ENCODE data around the gene GMDS.

Gene GMDS

DNA sequence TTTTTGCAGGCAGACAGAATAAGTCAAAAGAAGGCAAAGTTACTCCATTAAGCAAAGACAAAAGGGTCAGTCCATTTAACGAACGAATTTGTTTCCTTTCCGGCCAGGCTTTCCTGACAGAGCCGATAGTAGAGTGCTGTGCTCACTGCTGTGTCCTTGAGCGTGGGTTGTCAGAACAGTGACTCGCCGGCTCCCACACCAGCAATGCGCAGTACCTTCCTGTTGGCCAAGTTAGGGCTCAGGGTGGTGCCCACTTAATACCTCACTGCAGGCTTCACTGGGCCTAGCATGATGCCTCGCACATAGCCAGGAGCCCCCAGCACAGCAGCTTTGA, 341.0 kb downstream of the GMDS start (continued):
- TF ChIP-seq, protein P1, sequence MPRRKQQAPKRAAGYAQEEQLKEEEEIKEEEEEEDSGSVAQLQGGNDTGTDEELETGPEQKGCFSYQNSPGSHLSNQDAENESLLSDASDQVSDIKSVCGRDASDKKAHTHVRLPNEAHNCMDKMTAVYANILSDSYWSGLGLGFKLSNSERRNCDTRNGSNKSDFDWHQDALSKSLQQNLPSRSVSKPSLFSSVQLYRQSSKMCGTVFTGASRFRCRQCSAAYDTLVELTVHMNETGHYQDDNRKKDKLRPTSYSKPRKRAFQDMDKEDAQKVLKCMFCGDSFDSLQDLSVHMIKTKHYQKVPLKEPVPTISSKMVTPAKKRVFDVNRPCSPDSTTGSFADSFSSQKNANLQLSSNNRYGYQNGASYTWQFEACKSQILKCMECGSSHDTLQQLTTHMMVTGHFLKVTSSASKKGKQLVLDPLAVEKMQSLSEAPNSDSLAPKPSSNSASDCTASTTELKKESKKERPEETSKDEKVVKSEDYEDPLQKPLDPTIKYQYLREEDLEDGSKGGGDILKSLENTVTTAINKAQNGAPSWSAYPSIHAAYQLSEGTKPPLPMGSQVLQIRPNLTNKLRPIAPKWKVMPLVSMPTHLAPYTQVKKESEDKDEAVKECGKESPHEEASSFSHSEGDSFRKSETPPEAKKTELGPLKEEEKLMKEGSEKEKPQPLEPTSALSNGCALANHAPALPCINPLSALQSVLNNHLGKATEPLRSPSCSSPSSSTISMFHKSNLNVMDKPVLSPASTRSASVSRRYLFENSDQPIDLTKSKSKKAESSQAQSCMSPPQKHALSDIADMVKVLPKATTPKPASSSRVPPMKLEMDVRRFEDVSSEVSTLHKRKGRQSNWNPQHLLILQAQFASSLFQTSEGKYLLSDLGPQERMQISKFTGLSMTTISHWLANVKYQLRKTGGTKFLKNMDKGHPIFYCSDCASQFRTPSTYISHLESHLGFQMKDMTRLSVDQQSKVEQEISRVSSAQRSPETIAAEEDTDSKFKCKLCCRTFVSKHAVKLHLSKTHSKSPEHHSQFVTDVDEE (CRISPR knock-in tag; IDR thresholded peaks at IDR 0.05) = no peak
- TF ChIP-seq TOX (CRISPR knock-in tag; IDR thresholded peaks at IDR 0.05; ENCODE audit: borderline replicate concordance) = no peak

DNA sequence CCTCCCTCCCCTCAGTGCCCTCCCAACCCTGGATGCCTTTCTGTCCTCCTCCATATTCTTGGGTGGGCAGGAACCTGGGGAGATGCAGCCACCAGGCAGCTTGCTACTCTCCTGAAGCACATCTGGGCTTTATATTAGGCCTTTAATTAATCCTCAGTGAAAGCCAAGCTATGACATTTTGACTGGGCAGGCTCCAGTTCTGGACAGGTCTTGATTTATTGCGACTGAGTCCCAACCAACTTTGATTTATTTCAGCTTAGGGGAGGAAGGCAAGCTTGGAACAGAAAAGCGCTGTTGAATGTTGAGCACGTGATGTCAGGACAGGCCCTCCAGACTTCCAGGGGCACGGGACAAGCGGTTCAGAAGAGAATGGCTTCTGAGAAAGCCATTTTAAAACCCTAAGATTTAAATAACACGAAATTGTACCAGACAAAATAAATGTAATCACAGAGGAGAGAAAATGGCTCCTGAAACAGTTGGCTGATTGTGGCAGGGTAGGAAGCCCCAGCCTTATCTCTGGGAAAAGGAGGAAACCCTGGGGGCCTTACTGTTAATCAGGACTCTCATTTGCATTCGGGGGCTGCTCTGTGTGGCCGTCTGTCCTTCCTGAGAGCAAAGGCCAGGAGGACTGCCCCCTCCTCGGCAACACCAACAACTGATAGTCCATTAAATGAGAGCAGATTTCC, 341.5 kb downstream of the GMDS start:
- ATAC-seq = peak; percentile 83
- no peak for TF ChIP-seq ZNF565 (CRISPR knock-in tag; conservative IDR thresholded peaks at IDR 0.05; ENCODE audit: low read depth)
- TF ChIP-seq ZC3H10 (CRISPR knock-in tag; IDR thresholded peaks at IDR 0.05) = no peak
- no peak for TF ChIP-seq BACH2 (CRISPR knock-in tag; IDR thresholded peaks at IDR 0.05; ENCODE audit: borderline replicate concordance)
- TF ChIP-seq CSDC2 (CRISPR knock-in tag; IDR thresholded peaks at IDR 0.05) = no peak
- TF ChIP-seq, protein P2, sequence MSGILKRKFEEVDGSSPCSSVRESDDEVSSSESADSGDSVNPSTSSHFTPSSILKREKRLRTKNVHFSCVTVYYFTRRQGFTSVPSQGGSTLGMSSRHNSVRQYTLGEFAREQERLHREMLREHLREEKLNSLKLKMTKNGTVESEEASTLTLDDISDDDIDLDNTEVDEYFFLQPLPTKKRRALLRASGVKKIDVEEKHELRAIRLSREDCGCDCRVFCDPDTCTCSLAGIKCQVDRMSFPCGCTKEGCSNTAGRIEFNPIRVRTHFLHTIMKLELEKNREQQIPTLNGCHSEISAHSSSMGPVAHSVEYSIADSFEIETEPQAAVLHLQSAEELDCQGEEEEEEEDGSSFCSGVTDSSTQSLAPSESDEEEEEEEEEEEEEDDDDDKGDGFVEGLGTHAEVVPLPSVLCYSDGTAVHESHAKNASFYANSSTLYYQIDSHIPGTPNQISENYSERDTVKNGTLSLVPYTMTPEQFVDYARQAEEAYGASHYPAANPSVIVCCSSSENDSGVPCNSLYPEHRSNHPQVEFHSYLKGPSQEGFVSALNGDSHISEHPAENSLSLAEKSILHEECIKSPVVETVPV (CRISPR knock-in tag; IDR thresholded peaks at IDR 0.05) = no peak
- TF ChIP-seq TOX (CRISPR knock-in tag; IDR thresholded peaks at IDR 0.05; ENCODE audit: borderline replicate concordance) = peak; percentile 16; the same call in 1 of the 2 replicates
- no peak for TF ChIP-seq RARB (CRISPR knock-in tag; IDR thresholded peaks at IDR 0.05)
- no peak for TF ChIP-seq ESRRG (CRISPR knock-in tag; IDR thresholded peaks at IDR 0.05)
- no peak for TF ChIP-seq ZNF8 (CRISPR knock-in tag; IDR thresholded peaks at IDR 0.05)
- TF ChIP-seq, protein P1 (CRISPR knock-in tag; IDR thresholded peaks at IDR 0.05) = peak; percentile 43; the same call in 1 of the 2 replicates
- TF ChIP-seq, protein P3, sequence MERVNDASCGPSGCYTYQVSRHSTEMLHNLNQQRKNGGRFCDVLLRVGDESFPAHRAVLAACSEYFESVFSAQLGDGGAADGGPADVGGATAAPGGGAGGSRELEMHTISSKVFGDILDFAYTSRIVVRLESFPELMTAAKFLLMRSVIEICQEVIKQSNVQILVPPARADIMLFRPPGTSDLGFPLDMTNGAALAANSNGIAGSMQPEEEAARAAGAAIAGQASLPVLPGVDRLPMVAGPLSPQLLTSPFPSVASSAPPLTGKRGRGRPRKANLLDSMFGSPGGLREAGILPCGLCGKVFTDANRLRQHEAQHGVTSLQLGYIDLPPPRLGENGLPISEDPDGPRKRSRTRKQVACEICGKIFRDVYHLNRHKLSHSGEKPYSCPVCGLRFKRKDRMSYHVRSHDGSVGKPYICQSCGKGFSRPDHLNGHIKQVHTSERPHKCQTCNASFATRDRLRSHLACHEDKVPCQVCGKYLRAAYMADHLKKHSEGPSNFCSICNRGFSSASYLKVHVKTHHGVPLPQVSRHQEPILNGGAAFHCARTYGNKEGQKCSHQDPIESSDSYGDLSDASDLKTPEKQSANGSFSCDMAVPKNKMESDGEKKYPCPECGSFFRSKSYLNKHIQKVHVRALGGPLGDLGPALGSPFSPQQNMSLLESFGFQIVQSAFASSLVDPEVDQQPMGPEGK (CRISPR knock-in tag; IDR thresholded peaks at IDR 0.05; ENCODE audit: borderline replicate concordance) = no peak
- peak; percentile 16; the same call in 1 of the 2 replicates for TF ChIP-seq GLIS3 (CRISPR knock-in tag; IDR thresholded peaks at IDR 0.05)
- no peak for TF ChIP-seq PPARA (CRISPR knock-in tag; IDR thresholded peaks at IDR 0.05; ENCODE audit: borderline replicate concordance)
- no peak for TF ChIP-seq ZNF70 (CRISPR knock-in tag; IDR thresholded peaks at IDR 0.05)

DNA sequence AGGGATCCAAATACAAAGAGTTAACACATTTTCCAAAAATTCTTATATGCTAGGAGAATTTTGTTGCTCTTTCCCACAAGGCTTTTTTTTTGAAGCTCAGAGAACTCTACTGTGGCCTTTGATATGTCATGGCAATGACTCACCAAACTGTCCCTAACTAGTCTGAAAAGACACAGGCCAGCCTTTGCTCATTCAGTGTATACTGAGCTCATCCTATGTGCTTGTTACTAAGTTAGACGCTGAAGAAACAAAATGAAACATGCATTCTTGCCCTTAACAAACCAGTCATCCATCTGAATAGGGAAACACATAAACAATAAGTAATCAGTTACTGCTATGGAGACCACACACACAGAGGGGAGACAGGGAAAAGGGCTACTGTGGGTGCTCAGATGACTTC, 343.8 kb downstream of the GMDS start:
- peak; percentile 65 for ATAC-seq
- TF ChIP-seq PPARA (CRISPR knock-in tag; IDR thresholded peaks at IDR 0.05; ENCODE audit: borderline replicate concordance) (no peak), ZNF8 (CRISPR knock-in tag; IDR thresholded peaks at IDR 0.05) (no peak), ARNTL (CRISPR knock-in tag; IDR thresholded peaks at IDR 0.05; ENCODE audit: borderline replicate concordance, low read depth) (no peak), CSDC2 (CRISPR knock-in tag; IDR thresholded peaks at IDR 0.05) (no peak), SNAI2 (CRISPR knock-in tag; IDR thresholded peaks at IDR 0.05) (no peak), ISL1 (CRISPR knock-in tag; IDR thresholded peaks at IDR 0.05) (no peak), ZNF70 (CRISPR knock-in tag; IDR thresholded peaks at IDR 0.05) (no peak), ZFP3 (CRISPR knock-in tag; IDR thresholded peaks at IDR 0.05) (no peak), TOX (CRISPR knock-in tag; IDR thresholded peaks at IDR 0.05; ENCODE audit: borderline replicate concordance) (no peak), ZC3H10 (CRISPR knock-in tag; IDR thresholded peaks at IDR 0.05) (no peak), GLIS3 (CRISPR knock-in tag; IDR thresholded peaks at IDR 0.05) (no peak), BACH2 (CRISPR knock-in tag; IDR thresholded peaks at IDR 0.05; ENCODE audit: borderline replicate concordance) (no peak)
- TF ChIP-seq, protein P2 (CRISPR knock-in tag; IDR thresholded peaks at IDR 0.05) = no peak
- TF ChIP-seq, protein P4, sequence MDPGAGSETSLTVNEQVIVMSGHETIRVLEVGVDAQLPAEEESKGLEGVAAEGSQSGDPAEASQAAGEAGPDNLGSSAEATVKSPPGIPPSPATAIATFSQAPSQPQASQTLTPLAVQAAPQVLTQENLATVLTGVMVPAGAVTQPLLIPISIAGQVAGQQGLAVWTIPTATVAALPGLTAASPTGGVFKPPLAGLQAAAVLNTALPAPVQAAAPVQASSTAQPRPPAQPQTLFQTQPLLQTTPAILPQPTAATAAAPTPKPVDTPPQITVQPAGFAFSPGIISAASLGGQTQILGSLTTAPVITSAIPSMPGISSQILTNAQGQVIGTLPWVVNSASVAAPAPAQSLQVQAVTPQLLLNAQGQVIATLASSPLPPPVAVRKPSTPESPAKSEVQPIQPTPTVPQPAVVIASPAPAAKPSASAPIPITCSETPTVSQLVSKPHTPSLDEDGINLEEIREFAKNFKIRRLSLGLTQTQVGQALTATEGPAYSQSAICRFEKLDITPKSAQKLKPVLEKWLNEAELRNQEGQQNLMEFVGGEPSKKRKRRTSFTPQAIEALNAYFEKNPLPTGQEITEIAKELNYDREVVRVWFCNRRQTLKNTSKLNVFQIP (CRISPR knock-in tag; IDR thresholded peaks at IDR 0.05; ENCODE audit: borderline replicate concordance, low read depth) = no peak
- TF ChIP-seq, protein P3 (CRISPR knock-in tag; IDR thresholded peaks at IDR 0.05; ENCODE audit: borderline replicate concordance) = no peak
- TF ChIP-seq, protein P5, sequence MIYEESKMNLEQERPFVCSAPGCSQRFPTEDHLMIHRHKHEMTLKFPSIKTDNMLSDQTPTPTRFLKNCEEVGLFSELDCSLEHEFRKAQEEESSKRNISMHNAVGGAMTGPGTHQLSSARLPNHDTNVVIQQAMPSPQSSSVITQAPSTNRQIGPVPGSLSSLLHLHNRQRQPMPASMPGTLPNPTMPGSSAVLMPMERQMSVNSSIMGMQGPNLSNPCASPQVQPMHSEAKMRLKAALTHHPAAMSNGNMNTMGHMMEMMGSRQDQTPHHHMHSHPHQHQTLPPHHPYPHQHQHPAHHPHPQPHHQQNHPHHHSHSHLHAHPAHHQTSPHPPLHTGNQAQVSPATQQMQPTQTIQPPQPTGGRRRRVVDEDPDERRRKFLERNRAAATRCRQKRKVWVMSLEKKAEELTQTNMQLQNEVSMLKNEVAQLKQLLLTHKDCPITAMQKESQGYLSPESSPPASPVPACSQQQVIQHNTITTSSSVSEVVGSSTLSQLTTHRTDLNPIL (CRISPR knock-in tag; IDR thresholded peaks at IDR 0.05; ENCODE audit: low read depth) = no peak

Measured in SK-N-SH treated with all-trans-retinoic acid at 6 μM for 48 hours (cell line).